T-helper 2 cell (primary cell): Measurements from ENCODE around the gene C1RL.
"Not testable (repeated sequence)": the region's sequence is repeated elsewhere in the genome, so short reads cannot be mapped to it uniquely, and the experiment has no call there.

Experiments
- DNase-seq, 5 experiments: peaks; one replicate each; pipeline versions ENCODE4 v3.0.0 to v3.0.0-alpha.2; 2012 to 2022

Gene C1RL

DNA sequence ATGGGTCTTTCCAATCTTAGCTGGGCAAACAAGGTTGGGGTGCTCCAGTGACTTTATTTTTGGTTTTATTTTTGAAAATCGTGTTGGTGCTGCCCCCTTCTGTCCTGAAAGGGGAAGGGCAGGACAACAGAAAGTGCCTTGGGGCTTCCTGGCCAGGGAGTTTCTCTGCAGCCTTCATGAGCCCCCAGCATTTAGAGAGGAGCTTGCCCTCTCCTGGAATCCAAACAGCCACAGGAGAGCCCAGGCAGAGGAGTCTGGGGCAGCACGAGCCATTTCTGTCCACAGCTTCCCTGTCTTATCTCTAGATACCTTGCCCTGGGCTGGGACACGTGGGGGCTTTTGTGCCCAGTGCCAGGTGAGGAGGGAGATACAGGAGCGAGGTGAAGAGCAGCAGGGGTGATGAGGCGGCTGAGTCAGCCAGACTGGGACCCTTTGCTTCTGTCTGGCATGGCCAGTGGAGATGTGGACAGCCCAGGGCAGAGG is 4.4 kb upstream of the C1RL start:
- peak in 2 of 5 experiments; percentile 36 to 58 for DNase-seq

DNA sequence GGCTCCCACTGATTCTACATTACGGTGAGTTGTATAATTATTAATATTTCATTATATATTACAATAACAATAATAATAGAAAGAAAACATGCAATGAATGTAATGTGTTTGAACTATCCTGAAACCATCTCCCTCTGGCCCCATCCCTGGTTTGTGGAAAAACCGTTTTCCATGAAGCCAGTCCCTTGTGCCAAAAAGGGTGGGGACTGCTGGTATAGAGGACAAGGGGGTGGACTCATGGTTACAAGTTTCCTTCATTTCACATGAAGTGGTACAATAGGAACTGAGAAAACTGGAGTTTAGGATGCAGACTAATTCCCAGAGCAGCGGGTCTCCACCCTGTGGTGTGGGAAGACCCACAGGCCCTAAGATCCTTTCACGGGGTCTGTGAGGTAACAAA is 3.0 kb upstream of the C1RL start:
- no peak for DNase-seq

DNA sequence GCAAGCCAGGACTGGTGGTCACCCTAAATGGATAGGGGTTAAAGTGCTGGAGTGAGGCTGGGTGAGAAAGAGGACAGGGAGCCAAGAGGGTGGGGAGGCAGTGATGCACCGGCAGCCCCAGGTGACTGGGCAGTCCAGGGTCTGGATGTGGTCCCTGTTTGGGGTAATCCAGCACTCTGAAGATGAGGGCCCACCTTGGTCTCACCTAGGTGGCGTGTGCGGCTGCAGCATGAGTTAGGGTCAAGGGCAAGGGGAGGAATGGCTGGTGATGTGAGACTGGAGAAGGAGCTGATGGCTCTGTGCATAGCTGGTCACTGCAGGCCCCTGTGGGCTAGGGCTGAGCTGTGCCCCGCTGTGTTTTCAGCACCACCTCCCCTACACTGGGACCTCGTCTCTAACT is 1.6 kb upstream of the C1RL start:
- no peak for DNase-seq

- no peak for DNase-seq
These were observed 532 bp upstream of the C1RL start for GRCh38 chr12:7109572-7109920.

DNA sequence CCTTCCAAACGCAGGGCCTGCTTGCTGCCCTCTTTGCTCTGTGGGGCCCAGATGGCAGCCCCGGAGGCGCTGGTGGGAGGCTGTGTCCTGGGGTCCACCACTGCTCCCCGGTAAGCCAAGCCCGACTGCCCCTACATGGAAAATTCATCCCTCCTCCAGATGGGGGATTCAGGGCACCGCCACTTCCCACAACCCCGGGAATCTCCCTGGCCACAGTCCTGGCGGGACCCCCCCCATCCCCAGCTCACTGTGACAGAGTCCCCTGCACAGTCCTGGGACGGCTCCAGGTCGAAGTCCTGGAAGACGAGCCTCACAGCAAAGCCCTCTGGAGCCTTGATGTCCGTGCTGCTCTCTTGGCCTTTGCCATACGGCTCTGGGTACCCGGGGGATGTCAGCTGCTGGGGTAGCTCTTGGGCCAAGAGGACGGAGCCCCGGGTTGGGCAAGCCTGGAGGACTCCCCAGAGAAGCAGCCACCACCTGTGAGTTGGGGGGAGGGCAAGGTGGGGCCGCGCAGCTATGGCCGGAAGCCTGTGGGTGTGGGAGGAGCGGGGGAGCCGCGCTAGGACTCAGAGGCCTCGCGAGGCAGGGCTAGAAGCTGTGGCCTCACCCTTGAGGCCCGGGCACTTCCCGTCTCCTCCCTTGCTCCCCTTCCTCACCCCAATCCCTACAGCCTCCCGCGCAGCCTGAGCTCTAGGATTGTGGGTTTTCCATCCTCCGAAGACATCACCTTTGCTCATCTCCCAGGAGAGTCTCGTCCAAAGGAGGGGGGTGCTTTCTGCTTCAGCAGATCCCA is 815 bp downstream of the C1RL start:
- DNase-seq = peak; percentile 38 to 93 (median 56)

DNA sequence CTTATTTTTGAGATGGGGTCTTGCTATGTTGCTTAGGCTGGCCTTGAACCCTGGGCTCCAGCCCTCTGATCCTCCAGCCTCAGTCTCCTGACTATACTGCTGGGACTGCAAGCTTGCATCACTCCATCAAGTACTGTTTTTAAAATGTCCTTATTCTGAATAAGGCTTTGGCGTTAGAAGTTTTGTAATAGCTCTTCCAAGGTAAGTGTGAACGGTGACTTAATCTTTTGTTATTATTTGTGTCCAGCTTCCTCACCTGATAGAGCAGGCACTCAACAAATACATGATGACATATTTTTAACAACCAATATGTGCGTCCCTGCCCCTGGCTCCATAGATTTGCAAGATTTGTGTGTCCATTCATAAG is 1.4 kb downstream of the C1RL start:
- peak in 1 of 5 experiments; percentile 41 for DNase-seq

GRCh38 chr12:7107181-7107580 is 1.8 kb downstream of the C1RL start:
- DNase-seq = not testable (repeated sequence)

- no peak for DNase-seq
These were observed 2.9 kb downstream of the C1RL start for GRCh38 chr12:7106082-7106481.

DNA sequence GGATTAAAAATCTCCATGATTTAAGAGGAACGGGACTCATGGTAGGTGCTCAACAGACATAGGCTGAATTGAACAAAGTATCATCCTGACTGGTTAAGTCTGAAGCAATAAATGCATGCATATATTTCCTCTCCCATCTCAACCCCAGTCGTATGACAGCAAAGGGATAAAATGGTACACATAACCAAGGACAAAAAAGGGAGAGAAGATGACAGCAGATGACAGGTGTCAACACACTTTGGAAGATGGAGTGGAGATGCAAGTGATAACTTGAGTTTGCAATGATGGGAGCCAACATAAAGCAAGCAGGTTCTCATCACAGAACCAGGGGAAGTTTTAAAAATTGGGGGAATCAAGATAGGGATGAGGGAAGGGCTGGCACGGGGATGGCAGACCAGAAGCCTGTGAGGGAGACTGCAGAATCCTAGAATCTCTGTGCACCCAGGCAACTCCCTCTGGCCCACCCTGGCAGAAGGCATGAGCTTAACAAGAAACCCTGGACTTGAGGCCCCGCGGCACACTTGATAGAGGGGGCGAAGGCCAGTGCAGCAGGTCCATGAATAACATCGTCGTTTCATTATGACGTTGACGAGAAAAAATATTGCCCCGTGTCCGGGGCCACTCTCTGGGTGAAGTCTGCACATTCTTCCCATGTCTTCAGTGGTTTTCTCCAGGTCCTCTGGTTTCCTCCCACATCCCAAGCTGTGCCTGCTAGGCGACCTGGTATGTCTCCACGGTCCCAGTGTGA is 5.0 kb downstream of the C1RL start:
- no peak for DNase-seq

GRCh38 chr12:7102582-7102981 is 6.4 kb downstream of the C1RL start:
- DNase-seq = no peak

GRCh38 chr12:7101694-7102131 is 7.3 kb downstream of the C1RL start:
- no peak for DNase-seq

GRCh38 chr12:7101047-7101693 is 7.8 kb downstream of the C1RL start:
- no peak for DNase-seq

- no peak for DNase-seq
These were observed 8.8 kb downstream of the C1RL start for GRCh38 chr12:7100239-7100638.

GRCh38 chr12:7099290-7099996 is 9.6 kb downstream of the C1RL start:
- no peak for DNase-seq

- no peak for DNase-seq
These were observed 12.0 kb downstream of the C1RL start for GRCh38 chr12:7096979-7097378.

GRCh38 chr12:7096006-7096932 is 12.7 kb downstream of the C1RL start:
- DNase-seq = no peak

DNA sequence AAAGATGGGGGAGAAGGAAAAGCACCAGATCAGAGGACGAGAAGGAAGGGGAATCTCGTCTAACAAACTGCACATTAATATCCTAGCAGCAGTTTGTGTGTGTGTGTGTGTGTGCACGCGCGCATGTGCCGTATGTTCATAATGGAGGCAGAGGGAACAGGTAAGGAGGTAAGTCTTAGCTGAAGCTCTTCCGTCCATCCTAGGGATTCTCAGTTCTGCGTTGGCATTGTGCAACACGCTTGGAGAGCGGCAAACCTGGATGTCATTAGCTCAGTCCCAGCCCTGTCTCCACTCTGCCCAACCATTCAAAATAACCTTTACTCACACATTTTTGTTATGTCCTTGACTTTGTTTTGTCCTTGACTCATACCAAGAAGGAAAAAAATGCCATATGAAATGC is 15.1 kb downstream of the C1RL start:
- no peak for DNase-seq

DNA sequence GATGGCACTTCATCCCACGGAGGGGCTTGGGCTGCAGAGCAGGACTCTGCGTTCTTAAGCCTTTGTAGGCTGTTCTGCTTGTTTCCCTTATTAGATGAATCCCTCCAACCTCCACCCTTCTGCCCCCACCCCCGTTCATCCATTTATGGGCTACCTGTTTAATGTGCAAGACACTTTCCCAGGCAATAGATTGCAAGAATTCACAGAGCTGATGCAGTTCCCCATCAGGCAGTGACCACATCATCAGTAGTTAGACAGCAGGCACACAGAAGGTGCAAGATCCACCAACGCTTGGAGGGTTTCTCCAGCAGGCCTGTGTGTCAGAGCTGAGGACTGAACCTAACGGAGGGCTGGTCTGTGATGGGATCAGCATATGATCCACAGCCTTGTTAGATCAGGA is 15.5 kb downstream of the C1RL start:
- DNase-seq = no peak

- no peak for DNase-seq
These were observed 16.0 kb downstream of the C1RL start for GRCh38 chr12:7092986-7093460.

GRCh38 chr12:7092229-7092985 is 16.6 kb downstream of the C1RL start, which contains the start of gene C1R:
C1R (minus strand) TSS chr12:7092445; CDS start chr12:7092388, 57 bp downstream.
- peak; percentile 27 to 67 (median 55) for DNase-seq
